Measurements from ENCODE around the gene SCAPER. TPM values are rescaled to one million over a fixed set of nuclear protein-coding genes. Genes with fewer than 3 reads are reported as not detected.

SCAPER gene
- total RNA-seq, 2 experiments from 2014 or later, result 10.4 to 22.3 TPM

GRCh38 chr15:76533060-76533820 is 371.9 kb downstream of the SCAPER start:
- intact Hi-C loops (cut with micrococcal nuclease; ENCODE audit: unreplicated experiment), result no loop called here
- Histone ChIP-seq H3K79me2 (ENCODE audit: insufficient read depth, low read depth, low read length) (no peaks in the 10 kb centered on the region), H2AFZ (ENCODE audit: low read length) (no peak overlapping the region)

GRCh38 chr15:76529911-76530310 is 375.2 kb downstream of the SCAPER start:
- TF ChIP-seq CTCF (conservative IDR thresholded peaks at IDR 0.05; ENCODE audit: low read length) (no peak), EZH2phosphoT487 (IDR thresholded peaks at IDR 0.05; ENCODE audit: borderline replicate concordance, low read depth, low read length) (no peak)
- no TSS peak for BruUV-seq (replicated peaks)
- Histone ChIP-seq H2AFZ (ENCODE audit: low read length) (no peak overlapping the region), H3K27ac (ENCODE audit: low read depth, low read length, poor library complexity, severe bottlenecking) (no peak overlapping the region), H3K36me3 (ENCODE audit: insufficient read depth, low read length) (no peaks in the 10 kb centered on the region), H3K4me1 (ENCODE audit: insufficient read depth, low read length, poor library complexity, severe bottlenecking) (no peaks in the 10 kb centered on the region), H3K79me2 (ENCODE audit: insufficient read depth, low read depth, low read length) (no peaks in the 10 kb centered on the region), H3K4me3 (ENCODE audit: low read depth, low read length, poor library complexity, severe bottlenecking) (no peak overlapping the region), H3K9me2 (ENCODE audit: insufficient read depth, low read length) (no peaks in the 10 kb centered on the region), H3K4me2 (ENCODE audit: low read length) (no peak overlapping the region), H4K20me1 (ENCODE audit: insufficient read depth, low read length) (no peaks in the 10 kb centered on the region), H3K9me3 (ENCODE audit: low read length) (no peaks in the 10 kb centered on the region)
- ChIA-PET CTCF (ENCODE audit: unreplicated experiment) (no interaction called here), POLR2A (no interaction called here)
- DNase-seq (ENCODE audit: low spot score), result no peak
- intact Hi-C loops (cut with micrococcal nuclease; ENCODE audit: unreplicated experiment), result no loop called here

More at GRCh38 chr15:76533060-76533820, 371.9 kb downstream of the SCAPER start:
- Histone ChIP-seq H3K4me1 (ENCODE audit: insufficient read depth, low read length, poor library complexity, severe bottlenecking) (no peaks in the 10 kb centered on the region), H3K36me3 (ENCODE audit: insufficient read depth, low read length) (no peaks in the 10 kb centered on the region), H3K9me3 (ENCODE audit: low read length) (no peaks in the 10 kb centered on the region), H3K4me3 (ENCODE audit: low read depth, low read length, poor library complexity, severe bottlenecking) (no peak overlapping the region), H3K27ac (ENCODE audit: low read depth, low read length, poor library complexity, severe bottlenecking) (no peak overlapping the region), H3K4me2 (ENCODE audit: low read length) (no peak overlapping the region), H4K20me1 (ENCODE audit: insufficient read depth, low read length) (no peaks in the 10 kb centered on the region), H3K9me2 (ENCODE audit: insufficient read depth, low read length) (no peaks in the 10 kb centered on the region)
- no TSS peak for BruUV-seq (replicated peaks)
- TF ChIP-seq CTCF (conservative IDR thresholded peaks at IDR 0.05; ENCODE audit: low read length) (no peak), EZH2phosphoT487 (IDR thresholded peaks at IDR 0.05; ENCODE audit: borderline replicate concordance, low read depth, low read length) (no peak)
- CTCF ChIA-PET (ENCODE audit: unreplicated experiment), result no interaction called here
- DNase-seq (ENCODE audit: low spot score), result no peak
- POLR2A ChIA-PET, result no interaction called here

GRCh38 chr15:76526111-76526510 is 379.0 kb downstream of the SCAPER start:
- Histone ChIP-seq H2AFZ (ENCODE audit: low read length) (no peak overlapping the region), H3K4me3 (ENCODE audit: low read depth, low read length, poor library complexity, severe bottlenecking) (no peak overlapping the region), H3K9me3 (ENCODE audit: low read length) (no peaks in the 10 kb centered on the region), H3K4me2 (ENCODE audit: low read length) (no peak overlapping the region), H3K36me3 (ENCODE audit: insufficient read depth, low read length) (no peaks in the 10 kb centered on the region), H3K9me2 (ENCODE audit: insufficient read depth, low read length) (no peaks in the 10 kb centered on the region), H3K79me2 (ENCODE audit: insufficient read depth, low read depth, low read length) (no peaks in the 10 kb centered on the region), H4K20me1 (ENCODE audit: insufficient read depth, low read length) (no peaks in the 10 kb centered on the region), H3K27ac (ENCODE audit: low read depth, low read length, poor library complexity, severe bottlenecking) (no peak overlapping the region), H3K4me1 (ENCODE audit: insufficient read depth, low read length, poor library complexity, severe bottlenecking) (no peaks in the 10 kb centered on the region)
- BruUV-seq (replicated peaks), result no TSS peak
- intact Hi-C loops (cut with micrococcal nuclease; ENCODE audit: unreplicated experiment), result no loop called here
- ChIA-PET POLR2A (interaction anchor here (0.7 kb wide), 1 partner anchor 639 kb away, joined by 3 read pairs; no protein-coding TSS in a partner anchor), CTCF (ENCODE audit: unreplicated experiment) (no interaction called here)
- no peak for TF ChIP-seq CTCF (conservative IDR thresholded peaks at IDR 0.05; ENCODE audit: low read length)
- no peak for DNase-seq (ENCODE audit: low spot score)

Data from OCI-LY7 (cell line).